GM21526 (cell line): Measurements from ENCODE around the gene OR9A2.

Experiments used
- ATAC-seq: cut with Tn5 transposase; IDR thresholded peaks from one replicate; pipeline ENCODE4 v1.9.1; 2021; ENCODE audit warnings: moderate library complexity; ENCODE audit not compliant: unreplicated experiment, low FRiP score

The OR9A2 gene

DNA sequence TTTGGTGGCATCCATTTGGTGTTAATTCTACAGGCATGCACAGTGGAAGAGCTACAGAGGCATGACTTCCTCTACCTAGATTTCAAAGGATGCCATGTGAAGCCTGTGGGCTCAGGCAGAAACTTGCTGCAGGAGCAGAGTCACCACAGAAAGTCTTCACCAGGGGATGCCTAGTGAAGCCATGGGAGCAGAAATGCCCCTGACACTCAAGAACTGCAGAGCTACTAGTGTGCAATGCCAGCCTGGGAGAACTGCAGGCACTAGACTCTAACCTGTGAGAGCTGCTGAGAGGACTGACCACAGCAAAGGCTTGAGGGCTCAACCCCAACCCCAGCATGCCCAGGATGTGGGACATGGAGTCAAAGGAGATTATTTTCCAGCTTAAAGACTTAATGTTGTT, 3.9 kb downstream of the OR9A2 start:
- no peak for ATAC-seq

DNA sequence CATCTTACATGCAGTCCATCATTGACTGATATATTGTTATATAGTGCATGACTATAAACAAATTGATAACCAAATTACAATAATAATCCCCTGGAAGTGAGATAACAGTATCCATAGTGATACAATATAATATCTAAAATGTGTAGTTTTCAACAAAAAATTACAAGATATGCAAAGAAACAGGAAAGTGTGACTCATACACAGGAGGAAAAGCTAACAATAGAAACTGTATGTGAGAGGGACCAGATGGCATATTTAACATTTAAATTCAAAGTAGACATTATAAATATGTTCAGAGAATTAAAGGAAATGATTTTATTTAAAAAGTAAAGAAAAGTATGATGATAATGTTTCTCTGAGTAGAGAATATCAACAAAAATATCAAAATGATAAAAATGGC, 8.0 kb downstream of the OR9A2 start:
- no peak for ATAC-seq

DNA sequence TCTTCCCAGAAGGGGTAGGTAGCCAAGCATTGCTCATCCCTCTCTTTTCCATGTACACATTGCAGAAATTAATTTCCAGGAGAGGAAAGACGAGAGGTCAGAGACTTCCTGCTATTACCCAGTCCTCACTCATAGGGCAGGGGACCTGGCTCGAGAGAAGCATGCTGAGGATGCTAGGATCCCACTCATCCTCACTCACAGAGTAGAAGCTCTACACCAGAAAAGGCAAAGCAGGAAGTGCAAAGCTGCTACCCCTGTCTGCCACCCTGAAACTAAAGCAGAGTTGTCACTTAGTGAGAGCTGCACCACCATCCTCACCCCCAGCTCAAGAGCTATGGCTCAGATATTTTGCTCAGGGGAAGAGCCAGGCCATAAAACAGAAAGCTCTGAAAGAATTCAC, 9.9 kb downstream of the OR9A2 start:
- no peak for ATAC-seq

DNA sequence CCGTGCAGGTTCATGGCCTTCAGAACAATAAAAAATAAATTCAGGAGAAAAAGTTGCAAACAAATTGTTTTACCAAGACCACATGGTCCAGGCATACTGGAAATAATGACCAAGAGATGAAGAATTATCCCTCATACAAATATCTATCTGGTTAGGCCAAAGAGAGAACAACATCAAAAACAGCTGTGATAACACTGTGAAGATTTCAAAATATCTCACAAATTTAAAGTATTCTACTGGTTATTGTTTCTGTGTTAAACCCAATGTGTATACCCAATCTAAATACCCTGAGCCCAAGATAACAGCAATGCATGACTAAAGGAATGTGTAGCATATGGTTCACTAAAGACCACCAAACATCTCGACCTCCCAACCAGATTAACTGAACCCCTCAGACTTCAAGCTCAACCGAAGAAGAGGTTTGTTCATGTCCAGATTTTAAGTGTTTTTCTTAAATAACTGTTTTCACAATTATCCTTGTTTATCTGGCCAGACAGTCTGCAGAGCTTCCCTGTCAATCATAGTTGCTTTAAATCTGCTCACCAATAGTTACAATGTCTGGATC, 10.9 kb downstream of the OR9A2 start:
- no peak for ATAC-seq

DNA sequence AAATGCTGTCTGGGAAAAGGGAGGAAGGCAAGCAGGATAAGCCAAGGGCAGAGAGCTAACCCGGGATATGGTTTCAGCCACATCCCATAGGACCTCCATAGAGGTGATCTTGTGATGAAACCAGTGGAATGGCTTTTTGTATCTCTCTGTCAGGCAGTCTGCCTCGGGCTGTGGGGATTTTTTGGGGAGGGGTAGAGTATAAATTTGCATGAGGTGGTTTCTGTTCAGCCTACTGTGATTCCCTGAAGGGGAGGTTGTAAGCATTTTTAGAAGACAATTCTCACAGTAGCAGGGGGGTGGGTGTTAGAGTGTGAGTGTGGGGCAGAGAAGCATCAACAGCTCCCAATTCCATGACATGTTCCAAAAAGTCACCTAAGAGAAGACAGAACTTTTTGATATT, 11.8 kb downstream of the OR9A2 start:
- peak; percentile 98 for ATAC-seq

DNA sequence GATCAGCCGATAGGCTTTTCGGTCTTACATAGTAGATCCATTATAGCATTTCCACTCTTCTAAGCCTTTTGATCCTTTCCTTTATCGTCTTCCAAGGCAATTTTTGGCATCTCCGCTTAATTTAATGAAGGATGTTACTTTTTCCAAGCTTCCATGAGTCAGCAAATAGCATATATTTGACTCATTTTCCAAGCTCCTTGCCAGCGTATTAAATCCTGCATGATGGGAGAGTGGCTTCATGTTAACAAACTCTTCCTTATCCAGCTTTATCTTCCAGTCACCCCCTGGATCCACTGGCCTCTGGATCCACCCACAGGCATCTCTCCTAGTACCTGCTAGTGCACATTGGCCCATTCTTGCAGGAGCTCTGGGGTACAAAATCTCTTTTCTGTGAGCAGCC, 13.0 kb downstream of the OR9A2 start:
- ATAC-seq: no peak

DNA sequence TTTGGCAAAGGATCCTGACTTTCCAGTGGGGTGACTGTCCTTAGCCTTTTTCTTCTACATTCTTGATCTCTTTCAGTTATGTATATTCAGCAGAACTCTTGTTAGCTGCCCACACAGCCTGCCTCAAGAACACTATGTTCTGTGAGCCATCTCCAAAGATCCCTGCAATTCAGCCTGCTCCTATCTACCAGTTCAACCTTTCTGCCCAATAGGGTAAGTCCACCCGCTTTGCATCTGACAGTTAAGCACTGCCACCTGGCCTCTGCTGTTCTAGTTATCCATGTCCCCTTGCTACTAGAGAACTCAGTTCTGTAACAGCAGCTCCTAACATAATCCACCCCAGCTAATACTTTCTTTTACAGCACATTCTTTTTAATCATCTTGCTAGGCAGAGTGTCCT, 13.5 kb downstream of the OR9A2 start:
- ATAC-seq: no peak

DNA sequence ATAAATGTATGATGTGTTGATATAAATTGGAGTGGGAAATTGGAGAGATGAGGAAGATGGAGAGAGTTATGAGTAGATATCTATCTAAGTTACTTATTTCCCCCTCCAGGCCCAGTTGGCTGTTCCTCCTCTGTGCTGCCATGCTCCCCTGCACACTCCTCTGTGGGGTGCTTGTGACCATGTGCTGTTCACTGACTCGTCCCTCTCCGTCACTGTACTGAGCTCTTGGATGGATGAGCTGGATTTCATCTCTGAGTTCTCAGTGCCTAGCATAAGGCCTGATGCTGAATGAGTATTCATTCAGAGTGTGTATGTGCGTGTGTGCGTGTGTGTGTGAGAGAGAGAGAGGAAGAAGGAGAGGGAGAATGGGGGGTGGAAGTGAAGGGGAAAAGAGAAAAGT, 14.5 kb downstream of the OR9A2 start:
- ATAC-seq: no peak

DNA sequence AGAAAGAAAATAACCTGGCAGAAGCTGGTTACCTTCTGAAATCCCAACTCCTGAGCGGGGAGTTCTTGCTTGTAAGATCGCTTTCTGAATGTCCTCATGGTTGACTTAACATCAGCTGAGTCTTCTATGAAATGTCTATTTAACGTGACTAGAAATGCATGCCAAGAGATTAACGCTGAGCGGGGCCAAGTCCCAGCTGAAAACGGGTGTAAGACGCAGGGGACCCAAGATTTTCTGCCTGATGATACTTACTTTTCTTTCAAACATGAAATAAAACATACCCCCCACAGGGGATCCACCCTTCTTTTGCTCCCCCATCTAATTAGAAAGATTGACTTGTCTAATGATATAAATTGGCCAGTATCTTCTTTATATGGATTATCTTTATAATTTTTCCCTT, 14.9 kb downstream of the OR9A2 start:
- ATAC-seq: no peak

DNA sequence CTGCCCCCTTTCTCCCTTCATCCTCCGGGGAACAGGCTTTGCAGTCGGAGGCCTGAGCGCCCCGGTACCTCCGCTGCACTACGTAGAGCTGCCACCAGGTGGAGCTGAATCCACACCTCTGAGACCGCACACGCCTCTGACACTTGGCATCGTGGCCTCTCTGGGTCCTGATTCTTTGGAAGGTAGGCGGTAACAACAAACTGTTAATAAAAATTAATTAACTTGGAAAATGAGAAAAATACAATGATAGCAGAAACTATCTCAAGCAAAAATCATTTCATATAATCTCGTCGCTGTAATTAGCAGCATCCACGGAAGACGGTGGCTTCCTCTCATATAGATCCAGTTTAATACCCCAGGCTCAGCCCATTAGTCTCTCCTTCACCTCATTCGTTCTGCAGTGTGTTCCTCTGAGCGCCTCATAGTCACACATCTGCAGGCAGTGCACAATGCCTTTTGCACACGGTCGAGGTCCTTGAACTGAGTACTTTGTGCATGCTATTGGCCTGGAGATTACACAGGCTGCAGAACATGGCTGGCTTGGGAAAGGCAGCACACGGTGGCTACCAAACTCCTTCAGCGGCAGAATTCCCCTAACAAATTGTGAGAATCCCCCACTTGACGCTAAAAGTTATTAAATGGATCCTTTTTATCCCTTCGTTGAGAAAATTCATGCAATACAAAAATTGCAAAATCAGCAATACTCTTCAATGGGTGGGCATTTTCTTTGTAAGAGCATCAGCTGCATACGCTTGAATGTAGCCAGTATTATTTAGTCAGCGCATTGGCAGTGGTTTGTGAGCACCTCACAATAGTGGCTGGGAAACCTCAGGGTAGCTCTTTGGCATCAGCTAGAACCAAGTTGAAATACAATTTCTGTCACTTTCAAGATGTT, 18.7 kb downstream of the OR9A2 start:
- ATAC-seq: peak; percentile 90

DNA sequence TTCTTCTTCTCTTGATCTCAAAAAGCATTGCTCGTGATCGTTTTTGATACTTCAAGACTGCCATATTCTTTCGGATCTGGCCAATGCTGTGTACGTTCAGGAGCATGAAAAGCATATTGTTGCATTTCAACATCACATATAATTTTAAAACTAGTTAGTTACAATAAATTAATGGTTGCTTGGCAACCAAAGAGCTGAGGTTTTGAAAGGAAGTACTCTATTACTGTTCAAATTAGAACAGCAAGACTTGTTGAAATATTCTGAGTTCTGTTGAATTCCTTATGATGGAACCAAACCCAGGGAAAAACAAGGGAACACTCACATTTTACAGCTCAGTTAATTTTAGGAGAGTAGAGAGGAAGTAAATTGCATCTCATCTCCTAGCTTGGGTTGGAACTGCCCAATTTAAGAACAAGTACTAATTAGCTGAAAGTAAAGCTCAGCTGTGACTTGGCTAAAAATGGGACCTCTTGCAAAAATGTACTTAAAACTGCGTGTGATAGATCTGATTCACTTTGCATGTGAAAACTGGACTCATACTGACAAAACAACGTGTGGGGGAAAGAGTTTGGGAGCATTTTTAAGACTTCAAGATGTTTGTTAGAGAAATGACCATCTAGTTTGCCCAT, 21.2 kb downstream of the OR9A2 start:
- no peak for ATAC-seq

DNA sequence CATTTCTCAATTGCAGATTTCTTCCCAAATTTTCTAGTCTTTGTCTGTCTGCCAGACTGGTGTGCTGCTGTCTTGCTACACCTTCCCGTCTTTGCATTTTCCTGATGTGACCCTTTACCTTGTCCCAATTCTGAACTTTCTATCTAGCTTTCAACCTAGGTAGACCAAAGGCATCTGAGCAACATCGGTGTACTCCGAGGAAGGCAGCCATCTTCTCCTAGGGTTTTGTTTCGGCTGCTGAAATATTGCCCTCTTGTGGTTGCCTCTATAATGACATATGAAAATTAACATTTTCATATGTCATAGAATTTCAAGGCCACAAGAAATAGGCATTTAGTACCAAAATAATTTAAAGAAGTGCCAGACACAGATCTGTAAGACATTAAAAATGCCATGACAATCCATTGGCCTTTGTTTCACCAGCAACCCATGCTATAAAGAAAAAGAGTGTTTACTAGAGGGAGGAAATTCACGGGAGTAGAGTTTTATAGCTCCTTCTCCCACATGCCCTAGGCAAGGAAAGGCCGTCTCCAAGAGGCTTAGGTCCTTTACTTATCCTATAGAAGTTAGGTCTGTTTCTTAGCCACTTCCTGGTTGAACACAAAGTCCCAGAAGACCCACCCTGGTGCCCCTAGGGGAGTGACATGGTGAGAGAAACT, 23.4 kb downstream of the OR9A2 start:
- ATAC-seq: peak; percentile 60

DNA sequence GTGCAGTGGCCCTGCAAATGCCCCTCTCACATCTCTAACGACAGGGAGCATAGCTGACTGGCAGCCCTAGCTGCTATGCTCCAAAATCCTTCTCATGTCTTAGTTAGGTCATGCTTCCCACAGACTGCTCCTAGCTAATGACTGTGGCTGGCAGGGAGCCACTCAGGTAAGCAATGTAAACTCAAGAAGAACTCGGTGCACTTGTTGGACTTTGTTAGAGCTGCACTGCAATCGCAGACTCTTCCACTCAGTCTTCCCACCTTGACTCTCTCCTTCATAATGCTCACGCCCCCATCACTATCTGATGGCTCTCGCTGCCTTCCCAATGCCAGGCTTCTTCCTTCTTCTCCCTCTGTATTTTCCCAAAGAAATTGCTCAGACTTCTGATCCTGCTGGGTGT, 24.0 kb downstream of the OR9A2 start:
- no peak for ATAC-seq

DNA sequence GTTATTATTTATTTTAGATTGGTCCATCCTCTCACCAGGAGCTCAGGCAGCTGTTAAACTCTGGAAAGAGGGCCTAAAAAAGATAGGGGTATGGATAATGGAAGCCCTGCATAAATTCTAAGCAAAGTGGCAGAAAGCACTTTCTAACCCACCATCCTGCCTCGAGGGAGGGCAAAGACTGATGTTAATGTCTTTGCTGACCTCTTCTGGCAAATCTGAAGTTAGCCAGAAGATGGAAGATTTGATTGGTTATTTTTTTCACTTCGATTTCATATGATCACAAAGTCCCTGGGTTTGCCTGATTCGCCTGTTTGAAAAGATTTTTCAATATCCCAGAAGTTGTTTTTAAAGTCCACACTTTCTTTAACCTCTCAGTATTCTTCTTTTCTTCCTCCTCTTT, 24.8 kb downstream of the OR9A2 start:
- no peak for ATAC-seq

DNA sequence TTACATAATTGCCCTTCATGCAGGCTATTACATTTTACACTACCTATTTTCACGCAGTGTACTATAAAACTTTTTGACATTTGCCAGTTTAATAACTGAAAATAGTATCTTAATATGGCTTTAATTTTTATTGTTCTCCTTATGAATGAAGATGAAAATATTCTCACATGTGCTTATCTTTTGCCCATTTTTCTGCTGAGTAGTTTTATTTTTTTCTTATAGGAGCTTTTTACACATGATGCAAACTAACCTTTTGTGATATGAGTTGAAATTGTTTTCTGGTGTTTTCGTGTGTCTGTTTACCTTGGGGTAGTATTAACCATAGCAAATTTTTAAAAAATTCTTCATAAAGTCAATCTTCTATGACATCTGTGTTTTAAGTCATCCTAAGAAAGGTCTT, 26.3 kb downstream of the OR9A2 start:
- no peak for ATAC-seq

DNA sequence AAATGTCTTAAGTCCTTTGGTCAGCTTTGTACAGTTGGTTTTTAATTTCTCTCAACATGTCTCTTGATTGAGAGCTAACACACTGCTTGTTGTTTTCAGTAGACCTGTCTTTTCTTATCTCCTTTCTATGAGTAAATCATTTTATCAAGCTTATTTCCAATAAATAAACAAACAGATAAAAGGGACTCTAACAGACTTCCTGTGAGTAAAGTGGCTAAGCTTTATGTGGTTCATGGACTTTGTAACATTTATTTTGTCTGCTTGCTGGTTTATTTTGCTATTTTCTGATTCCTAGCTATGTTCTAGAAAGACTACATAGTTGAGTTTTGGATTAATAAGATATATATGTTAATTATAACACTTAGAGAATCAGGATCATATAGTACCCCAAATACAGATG, 27.1 kb downstream of the OR9A2 start:
- ATAC-seq: no peak

DNA sequence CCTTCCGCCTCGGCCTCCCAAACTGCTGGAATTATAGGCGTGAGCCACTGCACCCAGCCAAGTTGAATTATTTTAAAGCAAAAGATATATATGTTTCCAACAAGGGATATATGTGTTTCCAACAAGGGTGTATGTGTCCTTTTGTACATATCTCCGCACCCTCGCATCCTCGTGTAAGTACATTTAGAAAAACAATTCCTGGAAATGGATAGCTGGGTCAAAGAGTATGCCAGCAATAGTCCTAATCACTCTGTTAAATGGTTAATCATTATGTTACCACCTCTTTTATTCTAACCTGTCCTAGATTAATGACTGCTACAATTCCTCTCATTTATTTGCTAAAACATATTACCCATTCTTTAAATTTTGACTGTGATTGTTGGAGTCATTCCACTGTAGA, 28.0 kb downstream of the OR9A2 start:
- ATAC-seq: no peak

DNA sequence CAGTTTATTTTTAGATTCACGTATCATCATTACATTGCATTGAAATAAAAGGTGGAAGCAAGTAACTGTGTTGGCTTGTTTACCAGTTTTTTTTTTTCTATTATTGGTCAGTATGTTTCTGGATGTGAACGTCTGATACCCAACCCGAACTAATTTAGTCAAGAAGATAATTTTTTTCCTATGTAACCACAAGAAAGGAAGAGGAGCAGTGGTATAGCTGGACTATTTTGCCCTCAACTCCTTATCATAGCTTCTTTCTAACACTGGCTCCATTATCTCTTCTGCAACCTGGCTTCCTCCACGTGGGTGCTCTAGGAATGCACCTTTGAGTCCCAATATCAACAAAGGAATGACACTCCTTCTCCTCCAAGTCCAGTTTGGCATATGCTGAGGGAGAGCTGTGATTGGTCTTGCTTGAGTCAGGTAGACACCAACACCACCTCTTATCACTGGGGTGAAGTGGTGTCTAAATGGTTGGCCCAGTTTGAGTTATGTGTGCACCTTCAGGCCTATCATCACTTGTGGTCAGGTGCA, 29.4 kb downstream of the OR9A2 start:
- ATAC-seq: no peak

DNA sequence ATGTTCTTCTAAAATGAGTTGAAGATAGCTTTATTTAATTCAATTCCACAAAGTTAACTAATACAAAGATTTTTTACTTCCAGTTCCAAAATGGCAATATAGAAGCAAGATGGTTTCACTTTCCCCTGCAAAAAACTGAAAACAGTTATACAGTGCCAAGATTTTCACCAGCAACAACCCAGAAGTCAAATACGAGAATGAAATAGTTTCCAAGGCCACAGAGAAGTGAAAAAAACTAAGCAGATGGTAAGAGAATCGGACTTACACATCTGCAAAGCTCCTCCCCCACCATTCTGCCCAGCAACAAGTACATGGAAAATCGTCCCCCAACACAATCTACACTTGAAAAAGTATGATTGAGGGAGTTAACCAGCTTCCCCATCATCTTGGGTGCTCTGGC, 34.5 kb downstream of the OR9A2 start:
- ATAC-seq: no peak

DNA sequence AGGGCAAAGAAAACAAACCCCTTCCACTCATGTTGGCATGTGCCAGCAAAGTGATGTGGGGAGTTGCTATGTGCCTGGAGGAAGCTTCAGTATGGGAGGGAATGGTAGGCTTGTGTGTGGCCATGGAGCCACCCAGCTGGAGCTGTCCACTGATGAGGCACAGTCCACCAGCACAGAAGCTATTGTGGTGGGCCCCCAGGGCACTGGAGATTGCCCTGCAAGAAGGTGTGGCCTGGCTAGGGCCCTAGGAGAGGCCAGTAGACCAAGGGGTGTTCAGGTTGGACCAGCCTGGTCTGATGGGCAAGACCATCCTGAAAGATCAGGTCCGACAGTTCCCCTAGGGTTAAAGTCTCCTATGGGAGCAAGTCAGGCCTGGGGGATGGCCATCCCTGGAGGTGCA, 42.6 kb downstream of the OR9A2 start:
- no peak for ATAC-seq

DNA sequence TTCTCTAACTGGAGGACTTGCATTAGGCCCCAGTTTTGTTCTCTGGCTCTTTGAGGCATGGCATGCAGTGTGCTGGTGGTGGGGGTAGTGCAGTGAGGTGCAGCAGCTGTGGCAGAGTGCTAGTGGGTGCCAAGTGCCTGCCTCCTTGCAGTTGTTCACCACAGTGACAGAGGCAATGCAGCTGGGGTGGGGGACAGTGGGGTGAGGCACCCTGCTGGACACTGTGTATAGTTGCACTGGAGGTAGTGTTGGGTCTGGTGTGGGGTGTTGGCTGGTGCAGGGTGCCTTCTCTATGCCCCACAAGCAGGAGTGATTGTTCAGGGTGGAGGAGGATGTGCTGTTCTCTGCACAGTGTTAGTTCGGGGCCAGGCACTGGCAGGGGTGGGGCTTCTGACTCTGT, 43.1 kb downstream of the OR9A2 start:
- no peak for ATAC-seq
